GM18867 (cell line): ENCODE data around the gene ERMP1.

Source experiments
- ATAC-seq: cut with Tn5 transposase; IDR thresholded peaks from one replicate; pipeline ENCODE4 v1.9.1; 2021; ENCODE audit warnings: mild to moderate bottlenecking, moderate library complexity; ENCODE audit not compliant: unreplicated experiment

The ERMP1 gene

DNA sequence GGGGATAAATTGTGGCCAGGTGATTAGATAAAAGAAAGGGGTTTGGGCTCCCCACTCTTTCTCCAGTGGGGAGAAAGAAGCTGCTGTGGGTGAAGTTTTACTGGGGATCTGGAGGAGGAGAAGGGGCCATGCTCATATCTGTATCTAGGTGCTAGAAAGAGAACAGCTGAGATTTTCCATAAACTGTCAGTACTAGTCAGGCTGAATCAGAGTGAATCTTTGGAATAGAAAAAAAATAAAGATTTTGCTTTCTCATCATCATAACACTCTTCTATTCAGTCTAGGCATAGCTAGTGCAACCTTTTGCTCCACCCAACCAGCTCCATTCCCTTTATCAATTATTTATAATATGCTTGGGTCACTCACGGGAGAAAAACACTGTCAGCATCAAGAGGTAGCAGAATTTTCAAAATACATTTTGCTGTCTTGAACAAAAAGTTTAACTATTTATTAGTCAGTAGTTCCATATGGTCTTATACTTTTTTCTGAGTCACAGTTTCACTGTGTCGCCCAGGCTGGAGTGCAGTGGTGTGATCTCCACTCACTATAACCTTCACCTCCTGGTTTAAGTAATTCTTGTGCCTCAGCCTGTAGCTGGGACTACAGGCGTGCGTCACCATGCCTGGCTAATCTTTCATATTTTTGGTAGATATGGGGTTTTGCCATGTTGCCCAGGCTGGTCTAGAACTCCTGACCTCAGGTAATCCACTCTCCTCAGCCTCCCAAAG, 21.3 kb upstream of the ERMP1 start:
- no peak for ATAC-seq

DNA sequence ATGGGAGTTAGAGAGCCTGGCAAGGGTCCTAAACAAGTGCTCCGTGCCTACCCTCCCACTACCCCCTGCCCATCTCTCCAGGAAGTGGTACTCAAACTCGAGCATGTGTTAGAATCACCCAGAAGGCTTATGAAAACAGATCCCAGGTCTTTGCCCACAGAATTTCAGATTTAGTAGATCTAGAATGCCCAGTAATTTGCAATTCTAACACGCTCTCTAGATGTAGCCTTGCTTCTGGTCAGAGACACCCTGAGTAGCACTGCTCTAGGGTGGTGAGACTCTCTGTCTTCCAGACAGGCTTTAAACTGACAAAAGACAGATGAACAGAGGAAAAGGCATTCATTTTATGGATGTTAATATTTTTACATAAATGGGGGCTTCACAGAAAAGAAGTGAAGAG, 20.7 kb upstream of the ERMP1 start:
- no peak for ATAC-seq

DNA sequence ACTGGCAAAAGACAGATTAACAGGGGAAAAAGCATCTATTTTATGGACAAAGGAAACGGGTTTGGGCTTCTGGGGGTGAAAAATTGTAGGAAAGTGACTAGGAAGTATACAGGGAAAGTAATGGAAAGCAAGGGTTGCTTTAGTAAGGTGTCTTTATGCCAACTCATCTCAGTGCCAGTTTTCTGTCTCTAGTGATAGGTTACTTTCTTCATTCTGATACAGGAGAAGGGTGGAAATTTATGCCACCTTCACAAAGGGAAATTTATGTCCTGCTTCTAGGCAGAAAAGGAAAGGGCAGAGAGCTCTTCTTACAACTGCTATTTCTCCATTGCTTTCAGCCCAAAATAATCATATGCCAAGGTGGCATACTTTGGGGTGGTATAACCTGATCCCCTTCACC, 20.1 kb upstream of the ERMP1 start:
- ATAC-seq = no peak

DNA sequence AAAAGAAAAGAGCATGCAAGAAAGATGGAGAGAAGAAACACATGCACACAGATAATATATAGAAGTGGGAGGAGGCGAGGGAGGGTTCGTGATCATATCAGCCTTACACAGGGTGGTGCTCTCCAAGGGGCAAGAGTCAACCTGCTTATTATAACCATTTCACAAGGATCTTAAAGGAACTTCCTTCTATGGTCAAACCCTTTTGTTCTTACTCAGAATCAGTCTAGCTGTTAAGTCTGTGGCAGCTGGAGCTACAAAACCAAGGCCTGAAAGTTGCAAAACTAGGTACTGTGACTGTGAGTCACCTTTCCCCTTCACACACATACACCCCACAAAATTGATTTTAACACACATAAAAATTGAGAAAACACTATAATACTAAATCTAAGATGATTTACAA, 18.5 kb upstream of the ERMP1 start:
- peak; percentile 93 for ATAC-seq

DNA sequence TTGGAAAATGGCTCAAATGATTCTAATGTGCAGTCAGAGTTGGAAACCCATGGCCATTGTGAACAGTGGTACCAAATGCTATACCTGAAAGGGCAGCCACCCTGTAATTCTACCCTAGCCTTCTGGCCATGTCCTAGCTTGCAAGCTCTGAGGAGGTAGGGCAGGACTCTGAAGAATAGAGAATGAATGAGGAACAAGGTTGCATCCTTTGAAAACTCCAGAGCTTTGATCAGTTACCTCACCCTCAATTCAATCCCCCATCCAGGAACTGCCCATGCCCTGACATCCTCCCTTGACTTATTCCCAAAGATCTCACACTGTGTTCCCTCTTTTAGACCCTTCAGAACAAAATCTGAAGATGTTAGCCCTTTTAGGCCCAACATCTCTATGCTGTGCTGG, 17.8 kb upstream of the ERMP1 start:
- ATAC-seq = no peak

DNA sequence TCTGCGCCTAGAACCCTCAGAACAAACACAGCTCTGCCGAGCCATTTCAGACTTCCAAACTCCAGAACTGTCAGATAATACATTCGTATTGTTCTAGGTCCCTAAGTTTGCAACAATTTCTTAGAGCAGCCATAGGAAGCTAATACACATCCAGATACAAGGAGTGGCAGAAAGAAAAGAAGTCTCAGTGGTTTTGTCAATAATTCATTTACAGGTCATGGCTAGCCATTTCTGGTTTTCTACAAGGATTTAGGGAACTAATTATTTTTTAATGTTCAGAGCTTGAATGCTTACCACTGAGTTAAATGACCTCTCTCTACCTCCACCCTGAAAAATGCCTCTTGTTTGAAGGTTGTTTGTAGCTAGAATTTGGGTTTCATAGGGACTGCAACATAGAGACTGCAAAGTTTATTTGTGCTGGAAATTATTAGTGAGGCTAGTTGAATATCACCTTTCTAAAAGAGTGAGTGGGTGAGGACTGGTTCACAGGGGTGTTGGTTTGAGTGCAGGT, 15.5 kb upstream of the ERMP1 start:
- ATAC-seq = no peak

DNA sequence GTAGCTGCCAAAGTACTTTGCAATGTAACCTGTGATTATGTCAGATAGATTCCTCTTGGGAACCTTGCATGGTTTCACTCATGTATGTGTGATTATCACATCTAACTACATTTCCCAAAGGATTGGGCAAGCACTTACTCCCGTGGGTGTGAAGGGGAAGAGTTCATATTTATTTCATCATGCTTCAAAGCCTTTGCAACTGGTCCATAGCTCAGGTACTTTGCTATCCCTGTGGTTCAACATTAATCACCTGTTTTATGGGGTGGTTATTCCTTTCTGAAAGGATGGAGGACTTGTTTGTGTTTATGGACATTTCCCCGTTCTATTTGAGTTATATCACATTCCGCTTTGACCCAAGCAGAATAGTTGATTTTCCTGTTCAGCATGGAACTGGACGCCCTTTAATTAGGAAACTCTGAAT, 13.6 kb upstream of the ERMP1 start:
- ATAC-seq = no peak

DNA sequence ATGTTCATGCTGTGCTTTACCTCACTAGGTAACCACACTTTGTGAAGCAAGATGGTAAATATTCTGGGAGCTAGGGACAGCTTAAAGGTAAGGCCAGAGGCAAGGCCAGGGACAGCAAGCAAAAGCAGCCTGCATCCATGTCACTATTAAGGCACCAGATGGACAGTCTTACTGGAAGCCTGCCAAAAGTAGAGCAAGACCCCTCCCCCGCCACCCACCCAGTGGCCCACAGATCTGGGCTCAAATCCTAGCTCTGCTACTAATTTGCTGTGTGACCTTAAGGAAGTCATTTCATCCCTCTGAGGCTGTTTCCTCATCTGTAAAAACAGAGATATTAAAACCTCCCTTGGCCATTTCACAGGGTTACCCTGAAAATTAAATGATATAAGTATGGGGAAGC, 13.2 kb upstream of the ERMP1 start:
- ATAC-seq = no peak

DNA sequence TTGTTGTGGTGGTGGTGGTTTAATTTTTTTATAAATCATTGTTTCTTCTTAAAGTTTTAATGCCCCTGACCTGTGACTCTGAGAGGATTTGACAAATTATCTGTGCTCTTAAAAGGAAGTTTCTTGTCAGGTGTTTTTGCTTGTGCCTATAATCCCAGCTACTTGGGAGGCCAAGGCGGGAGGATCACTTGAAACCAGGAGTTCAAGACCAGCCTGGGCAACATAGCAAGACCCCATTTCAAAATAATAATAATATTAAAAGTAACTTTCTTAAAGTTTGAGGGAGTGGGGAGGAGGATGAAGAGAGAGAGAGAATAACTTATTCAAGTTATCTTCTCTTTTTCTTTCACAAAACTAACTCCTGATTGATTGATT, 12.2 kb upstream of the ERMP1 start:
- ATAC-seq = no peak

DNA sequence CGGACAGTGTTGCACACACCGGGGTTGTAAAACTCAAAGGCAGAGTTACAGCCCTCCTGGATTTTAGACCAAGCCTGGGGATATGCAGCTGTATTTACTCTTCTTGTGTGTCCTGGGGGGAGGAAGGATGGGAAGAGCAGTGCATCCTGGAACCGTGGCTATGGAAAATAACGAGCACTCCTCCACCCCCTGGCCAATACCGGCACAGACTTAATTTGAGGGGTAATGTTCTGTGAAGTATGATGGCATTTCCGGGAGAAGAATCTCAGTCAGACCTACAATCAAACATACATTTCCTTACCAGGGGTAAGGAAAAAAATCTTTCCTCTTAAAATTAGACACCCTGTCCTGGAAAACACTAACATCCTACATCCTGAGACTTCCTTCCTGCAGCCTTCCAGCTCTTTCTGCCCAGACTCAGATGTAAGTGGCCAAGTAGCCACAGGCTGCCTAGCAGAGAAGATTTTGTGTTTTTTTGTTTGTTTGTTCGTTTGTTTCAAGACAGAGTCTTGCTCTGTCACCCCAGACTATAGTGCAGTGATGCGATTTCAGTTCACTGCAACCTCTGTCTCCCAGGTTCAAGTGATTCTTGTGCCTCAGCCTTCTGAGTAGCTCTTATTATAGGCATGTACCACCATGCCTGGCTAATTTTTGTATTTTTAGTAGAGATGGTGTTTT, 11.0 kb upstream of the ERMP1 start:
- no peak for ATAC-seq

DNA sequence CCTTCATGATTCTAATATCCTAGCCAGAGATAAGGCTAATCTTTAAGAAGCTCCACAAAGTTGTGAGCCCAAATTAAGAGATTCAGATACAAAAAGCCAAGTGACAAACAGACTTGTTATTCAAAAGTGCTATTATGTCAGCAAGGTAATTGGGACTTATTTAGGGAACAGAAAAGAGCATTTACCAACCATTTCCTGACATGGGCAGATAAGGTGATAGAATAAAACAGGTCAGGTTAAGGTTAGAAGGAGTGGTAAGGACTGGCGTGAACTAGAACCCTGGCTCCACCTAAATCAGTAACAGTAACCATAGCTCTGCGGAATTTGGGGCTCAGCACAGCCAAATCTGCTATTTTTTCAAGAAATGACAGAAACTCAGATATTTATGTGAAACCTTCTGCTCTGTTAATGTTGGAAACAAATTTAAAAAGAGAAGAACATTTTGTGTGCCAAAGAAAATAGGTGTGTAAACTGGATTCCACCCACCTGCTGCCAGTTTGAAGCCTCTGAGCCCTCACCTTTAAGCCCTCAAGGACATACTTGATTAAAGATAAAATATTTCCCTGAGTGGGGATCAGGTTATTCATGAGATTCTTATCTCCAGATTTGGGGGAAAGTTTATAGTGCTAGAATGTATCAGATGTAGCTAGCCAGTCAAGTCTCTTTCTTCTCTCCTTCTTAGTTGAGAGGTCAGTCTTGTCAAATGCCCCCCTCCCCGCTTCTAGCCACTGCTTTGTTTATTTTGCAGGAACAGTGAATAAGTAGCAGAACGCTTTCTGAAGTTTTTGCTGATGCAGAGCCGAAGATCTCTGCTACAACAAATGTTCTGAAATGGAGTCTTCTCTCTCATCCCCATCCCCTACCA, 10.2 kb upstream of the ERMP1 start:
- no peak for ATAC-seq

DNA sequence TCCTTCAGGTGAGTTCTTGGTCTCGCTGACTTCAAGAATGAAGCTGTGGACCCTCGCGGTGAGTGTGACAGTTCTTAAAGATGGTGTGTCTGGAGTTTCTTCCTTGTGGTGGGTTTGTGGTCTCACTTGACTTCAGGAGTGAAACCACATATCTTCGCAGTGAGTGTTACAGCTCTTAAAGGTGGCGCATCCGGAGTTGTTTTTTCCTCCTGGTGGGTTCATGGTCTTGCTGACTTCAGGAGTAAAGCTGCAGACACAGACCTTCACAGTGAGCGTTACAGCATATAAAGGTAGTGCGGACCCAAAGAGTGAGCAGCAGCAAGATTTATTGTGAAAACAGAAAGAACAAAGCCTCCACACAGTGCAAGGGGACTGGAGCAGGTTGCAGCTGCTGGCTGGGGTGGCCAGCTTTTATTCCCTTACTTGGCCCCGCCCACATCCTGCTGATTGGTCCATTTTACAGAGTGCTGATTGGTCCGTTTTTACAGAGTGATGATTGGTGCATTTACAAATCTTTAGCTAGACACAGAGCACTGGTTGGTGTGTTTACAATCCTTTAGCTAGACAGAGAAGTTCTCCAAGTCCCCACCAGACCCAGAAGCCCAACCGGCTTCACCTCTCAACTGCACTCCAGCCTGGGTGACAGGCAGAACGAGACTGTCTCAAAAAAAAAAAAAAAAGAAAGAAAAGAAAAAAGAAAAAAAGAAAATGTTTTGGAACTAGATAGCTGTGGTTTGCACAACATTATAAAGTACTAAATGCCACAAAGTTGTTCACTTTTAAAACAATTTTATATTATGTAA, 9.1 kb upstream of the ERMP1 start:
- no peak for ATAC-seq

DNA sequence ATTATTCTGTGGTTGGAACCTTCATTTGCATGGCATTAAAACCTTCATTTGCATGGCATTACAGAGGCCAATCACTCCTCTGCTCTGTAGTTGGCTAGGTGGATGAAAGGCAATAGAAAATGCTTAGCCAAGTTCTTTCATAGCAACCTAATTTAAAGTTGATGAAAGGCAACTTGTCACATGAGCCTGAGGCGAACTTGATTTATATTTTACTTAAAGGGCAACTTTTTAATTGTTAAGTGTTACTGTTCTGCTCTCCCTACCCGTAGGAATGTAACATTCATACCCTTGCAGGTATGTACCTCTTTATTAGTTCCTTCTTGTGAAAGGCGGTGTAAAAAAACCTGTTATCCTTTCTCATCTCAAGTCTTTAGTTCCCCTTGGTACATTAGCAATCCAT, 7.9 kb upstream of the ERMP1 start:
- ATAC-seq = no peak

DNA sequence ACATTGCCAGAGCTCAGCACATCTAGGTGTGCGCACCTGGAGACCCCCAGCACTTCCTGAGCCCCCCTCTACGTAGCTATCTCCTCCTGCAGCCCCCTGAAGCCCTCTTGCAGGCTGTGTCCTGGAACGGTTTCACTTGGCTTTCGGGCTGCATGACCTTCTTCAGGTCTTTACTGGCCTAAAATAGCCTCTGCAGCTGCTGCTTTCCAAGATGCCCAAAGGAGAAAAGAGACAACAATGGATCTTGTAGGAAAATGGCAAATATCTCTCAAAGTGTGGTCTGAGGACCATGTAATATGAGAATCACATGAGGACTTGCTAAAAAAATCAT, 6.6 kb upstream of the ERMP1 start:
- no peak for ATAC-seq

DNA sequence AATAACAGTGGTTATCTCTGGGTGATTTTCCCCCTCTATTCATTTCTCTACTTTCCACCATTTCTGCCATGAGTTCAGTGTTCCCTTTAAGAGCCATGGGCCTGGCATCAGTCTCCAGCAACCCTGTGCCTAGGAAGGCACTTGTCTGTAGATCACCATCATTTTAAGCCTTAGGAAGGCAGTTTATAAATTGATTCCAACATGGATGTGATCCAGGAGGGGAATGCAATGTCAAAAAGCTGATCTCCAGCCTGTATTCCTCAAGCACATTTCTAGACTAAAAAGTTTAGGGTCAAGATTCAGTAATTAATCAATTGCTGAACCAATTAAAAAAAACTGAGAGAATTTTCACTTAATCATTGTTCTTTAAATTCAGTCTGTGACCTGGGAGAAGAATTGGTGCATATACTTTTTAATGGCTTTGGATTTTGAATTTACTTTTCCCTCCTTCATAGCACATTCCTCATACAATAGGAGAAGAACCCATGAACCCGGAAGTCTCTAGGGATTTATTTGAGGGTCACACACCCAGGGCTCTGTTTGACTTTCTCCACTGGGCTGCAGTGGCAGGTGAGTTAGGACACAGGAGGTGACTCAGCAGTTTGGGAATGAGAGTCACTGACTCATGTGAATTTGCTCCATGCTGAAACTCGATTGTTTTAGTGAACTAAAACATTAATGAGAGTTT, 6.1 kb upstream of the ERMP1 start:
- no peak for ATAC-seq

DNA sequence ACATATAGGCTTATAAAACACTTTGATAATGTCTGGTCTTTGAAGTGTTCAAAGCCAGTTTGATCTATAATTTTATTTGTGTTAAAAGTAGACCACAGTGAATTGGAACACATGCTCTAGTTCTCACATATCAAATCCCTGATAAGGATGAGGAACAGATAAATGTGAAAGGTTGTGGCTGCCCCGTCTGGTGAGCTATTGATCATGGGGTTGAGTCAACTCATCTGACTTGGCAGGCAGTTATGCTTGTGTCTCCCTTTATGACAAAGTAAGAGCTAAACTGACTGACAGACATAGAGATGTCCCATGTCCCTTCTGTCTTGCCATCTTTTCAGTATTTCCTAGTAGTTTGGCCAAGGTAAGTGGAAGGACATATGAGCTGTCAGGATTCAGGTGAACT, 2.9 kb upstream of the ERMP1 start:
- no peak for ATAC-seq

DNA sequence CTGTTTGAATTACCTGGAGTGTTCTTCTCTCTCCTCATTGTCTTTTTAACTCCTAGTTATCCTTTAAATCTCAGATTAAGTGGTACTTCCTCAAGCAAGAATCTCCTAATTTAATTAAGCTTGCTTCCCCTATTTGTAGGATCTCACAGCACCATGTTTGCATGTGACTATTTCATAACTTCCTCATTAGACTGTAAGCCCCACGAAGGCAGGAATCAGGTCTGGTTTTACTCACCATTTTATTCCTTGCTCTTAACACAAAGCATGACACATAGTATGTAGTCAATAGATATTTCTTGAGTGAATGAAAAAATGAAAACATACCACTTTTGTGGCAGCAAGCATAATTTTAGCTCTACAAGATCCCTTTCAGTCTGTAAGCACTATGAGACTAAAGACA, 1.3 kb upstream of the ERMP1 start:
- no peak for ATAC-seq

DNA sequence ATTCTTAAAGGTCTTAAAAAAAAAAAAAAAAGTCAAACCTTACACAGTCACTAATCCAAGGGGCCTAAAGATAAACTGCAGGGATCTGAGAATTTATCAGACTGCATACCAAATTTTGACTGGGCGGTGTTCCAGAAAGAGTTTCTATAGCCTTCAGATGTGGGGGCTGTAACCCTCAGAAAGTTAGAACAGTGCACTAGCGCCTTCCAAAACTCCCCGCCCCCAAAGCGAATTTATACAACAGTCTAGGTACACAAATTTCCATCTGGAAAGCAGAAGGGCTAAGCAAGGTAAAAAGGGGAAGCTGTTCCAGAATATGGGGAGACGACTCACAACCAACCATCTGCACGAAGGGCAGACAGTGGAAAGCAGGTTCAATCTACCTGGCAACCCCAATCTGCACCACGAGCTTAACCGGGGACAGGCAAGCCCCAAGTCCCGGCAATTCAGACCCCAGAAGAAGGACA, 813 bp downstream of the ERMP1 start:
- no peak for ATAC-seq

DNA sequence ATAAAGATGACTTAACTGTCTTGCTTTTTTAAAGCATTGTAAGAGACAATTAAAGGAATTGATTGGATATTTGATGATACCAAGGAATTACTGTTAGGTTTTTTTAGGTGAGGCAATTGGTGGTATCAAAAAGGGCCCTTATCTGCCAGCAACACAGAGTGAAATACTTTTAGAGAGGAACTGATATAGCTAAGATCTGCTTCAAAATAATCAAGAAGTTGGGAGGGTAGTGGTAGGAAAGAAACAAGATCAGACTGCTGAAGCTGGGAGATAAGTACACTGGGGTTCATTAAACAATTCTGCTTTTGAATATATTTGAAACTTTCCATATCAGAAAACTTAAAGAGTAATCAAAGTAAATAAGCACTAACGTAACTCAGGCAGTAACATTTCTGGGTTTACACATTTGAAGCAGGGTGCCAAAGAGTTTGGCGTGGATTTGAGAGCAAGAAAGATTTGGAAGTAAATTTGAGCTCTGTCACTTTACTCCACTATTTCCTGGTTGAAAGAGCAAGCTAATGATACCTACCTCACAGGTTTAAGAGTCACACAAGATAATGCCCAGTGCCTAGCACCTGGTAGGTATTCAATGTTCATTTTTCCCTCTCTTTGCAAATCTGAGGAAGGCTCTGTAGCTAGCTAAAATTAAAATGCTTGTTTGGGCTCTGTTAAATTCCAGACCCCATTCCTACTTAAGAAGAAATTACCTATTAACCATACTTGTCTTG, 6.9 kb downstream of the ERMP1 start:
- ATAC-seq = no peak

DNA sequence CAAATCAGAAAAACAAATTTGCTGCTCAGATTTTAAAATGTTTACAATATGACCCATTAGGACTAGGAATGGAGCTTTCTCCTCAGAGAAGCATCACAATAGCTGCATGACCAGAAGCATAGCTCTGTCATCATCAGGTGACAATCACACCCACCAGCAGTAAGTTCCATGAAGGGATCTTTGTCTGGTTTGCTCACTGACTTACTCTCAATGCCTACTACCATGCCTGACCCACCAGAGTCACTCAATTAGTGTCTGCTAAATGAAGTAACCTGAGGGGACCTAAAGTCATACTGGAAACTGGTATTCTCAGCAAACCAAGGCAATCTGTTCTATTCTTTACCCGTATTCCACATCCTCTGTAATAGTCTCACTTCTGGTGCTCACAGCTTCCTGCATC, 7.7 kb downstream of the ERMP1 start:
- ATAC-seq = no peak
